ENCODE results near the gene CEACAM8. TPM values are rescaled to one million over a fixed set of nuclear protein-coding genes. Genes with fewer than 3 reads are reported as not detected.

The CEACAM8 gene
- total and polyA plus RNA-seq, 3 donors from 2014 or later, result 0.16 TPM; not detected in 2

GRCh38 chr19:42531313-42531712 lies 63.4 kb downstream of the CEACAM8 start:
- DNase-seq, result no peak
- no peak overlapping the region for H3K27ac ChIP-seq
- no peaks in the 10 kb centered on the region for H3K36me3 ChIP-seq (ENCODE audit: low read depth, missing control alignments)
- peaks cover 10% of the 10 kb centered on the region for H3K4me1 ChIP-seq
- intact Hi-C loops (cut with DNase I; ENCODE audit: low total_unique reads), result no loop called here
- H3K4me3 ChIP-seq, result no peak overlapping the region
- no peak for TF ChIP-seq CTCF (IDR thresholded peaks at IDR 0.05)
- TF ChIP-seq POLR2A (IDR thresholded peaks at IDR 0.05), result no peak
- WGBS, 2 donors, result 74 to 92% methylated on average over 3 of the region's 3 CpGs
- no peaks in the 10 kb centered on the region for H3K27me3 ChIP-seq
- no peaks in the 10 kb centered on the region for H3K9me3 ChIP-seq

Other genes starting within 250 kb of the CEACAM8 start
- 1 to 10 TPM; 1.9 to 5.0 TPM for gene CNFN, start 204.6 kb downstream of the CEACAM8 start, total RNA-seq
- 2.2 TPM for gene CNFN, start 204.6 kb downstream of the CEACAM8 start, polyA plus RNA-seq (ENCODE audit: insufficient read depth, low read depth, low replicate concordance)
- 10 to 100 TPM; 49.2 to 73.5 TPM for gene LIPE, start 167.5 kb downstream of the CEACAM8 start, total RNA-seq
- gene LIPE, start 167.5 kb downstream of the CEACAM8 start, polyA plus RNA-seq (ENCODE audit: insufficient read depth, low read depth, low replicate concordance), result 131 TPM
- not detected for gene CXCL17, start 152.0 kb downstream of the CEACAM8 start, total RNA-seq
- not detected for gene CXCL17, start 152.0 kb downstream of the CEACAM8 start, polyA plus RNA-seq (ENCODE audit: insufficient read depth, low read depth, low replicate concordance)
- gene CEACAM1, start 66.4 kb downstream of the CEACAM8 start, total RNA-seq, result 10 to 100 TPM; 12.7 to 13.7 TPM
- gene CEACAM1, start 66.4 kb downstream of the CEACAM8 start, polyA plus RNA-seq (ENCODE audit: insufficient read depth, low read depth, low replicate concordance), result 6.8 TPM
- gene PSG3, start 145.6 kb upstream of the CEACAM8 start, total RNA-seq, result 1 to 10 TPM in 1 of 2 donors, under 1 TPM in 1; 0.25 to 2.0 TPM
- gene PSG3, start 145.6 kb upstream of the CEACAM8 start, polyA plus RNA-seq (ENCODE audit: insufficient read depth, low read depth, low replicate concordance), result 5.8 TPM
- gene PSG8, start 170.8 kb upstream of the CEACAM8 start, total RNA-seq, result not detected
- gene PSG8, start 170.8 kb upstream of the CEACAM8 start, polyA plus RNA-seq (ENCODE audit: insufficient read depth, low read depth, low replicate concordance), result 4.6 TPM

All from testis (tissue), 3 donors.